EL (cell line): Measurements from ENCODE around the gene MAS1L.
"Not testable (repeated sequence)": the region's sequence is repeated elsewhere in the genome, so short reads cannot be mapped to it uniquely, and the experiment has no call there.

ENCODE experiments used
- DNase-seq: peaks from one replicate; pipeline ENCODE4 v3.0.0-alpha.2; 2016

The MAS1L gene

GRCh38 chr6:29478740-29479139 is 9.0 kb downstream of the MAS1L start:
- DNase-seq, result no peak

- DNase-seq, result no peak
These were observed 9.8 kb downstream of the MAS1L start for GRCh38 chr6:29477923-29478450.

DNA sequence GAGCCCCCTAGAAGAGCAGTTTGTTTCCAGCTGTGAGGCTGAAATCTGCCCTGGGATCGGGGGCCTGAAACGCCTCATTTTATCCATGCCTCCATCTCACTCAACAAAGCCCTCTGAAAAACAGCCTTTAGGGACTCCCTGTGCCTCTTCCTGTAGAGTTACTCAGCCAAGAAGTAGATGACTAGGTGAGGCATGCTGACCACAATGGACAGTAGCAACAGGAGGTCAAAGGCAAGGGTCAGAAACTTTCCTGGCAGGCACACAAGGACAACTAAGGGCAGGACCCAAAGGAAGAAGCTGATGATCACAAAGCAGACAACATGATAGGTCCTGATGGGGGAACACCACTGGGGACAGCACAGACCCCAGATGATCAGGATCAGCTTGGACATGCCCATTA is 12.8 kb downstream of the MAS1L start:
- DNase-seq, result peak; percentile 31

DNA sequence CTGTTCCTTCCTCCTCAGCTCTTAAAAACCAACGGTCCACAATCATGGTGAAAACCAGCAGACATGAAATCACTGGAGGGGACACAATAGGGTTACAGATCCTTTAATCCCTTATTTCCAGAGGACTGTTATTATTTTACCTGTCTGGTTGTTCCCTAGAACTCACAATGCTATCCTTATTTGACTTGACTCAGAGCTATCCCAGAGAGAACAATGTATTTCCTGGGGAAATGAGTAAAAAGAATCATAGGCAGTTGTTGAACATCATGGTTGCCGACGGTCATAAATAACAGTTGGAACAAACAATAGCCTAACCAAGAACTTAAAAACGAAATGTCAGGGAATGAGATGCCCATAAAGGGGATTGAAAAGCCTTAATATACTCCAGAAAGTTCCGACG is 21.5 kb downstream of the MAS1L start:
- no peak for DNase-seq

DNA sequence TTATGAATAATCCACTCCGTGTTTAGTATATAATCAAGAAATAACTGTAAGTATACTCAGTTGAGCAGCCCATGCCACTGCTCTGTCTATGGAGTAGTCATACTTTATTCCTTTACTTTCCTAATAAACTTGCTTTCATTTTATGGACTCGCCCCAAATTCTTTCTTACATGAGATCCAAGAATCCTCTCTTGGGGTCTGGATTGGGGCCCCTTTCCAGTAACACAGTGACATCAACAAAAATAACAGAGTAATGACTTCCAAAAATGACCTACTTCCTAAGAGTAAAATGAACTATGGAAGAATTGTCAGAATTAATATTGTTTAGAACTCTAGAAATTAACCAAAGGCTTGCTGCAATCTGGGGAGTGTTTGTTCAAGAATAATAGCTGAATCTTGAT is 22.0 kb downstream of the MAS1L start:
- DNase-seq, result no peak

DNA sequence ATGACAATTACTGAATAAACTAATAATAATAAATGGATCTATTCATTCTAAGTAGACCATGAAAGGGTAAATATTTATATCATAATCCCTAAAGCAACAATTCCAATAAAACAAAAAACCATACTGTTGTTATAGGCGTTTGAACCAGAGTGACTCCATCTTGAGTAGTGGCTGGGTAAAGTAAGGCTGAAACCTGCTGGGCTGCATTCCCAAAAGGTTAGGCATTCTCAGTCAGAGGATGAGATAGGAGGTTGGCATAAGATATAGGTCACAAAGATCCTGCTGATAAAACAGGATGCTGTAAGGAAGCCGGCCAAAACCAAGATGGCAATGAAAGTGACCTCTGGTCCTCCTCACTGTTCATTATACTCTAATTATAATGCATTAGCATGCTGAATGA is 22.5 kb downstream of the MAS1L start:
- DNase-seq, result no peak

- DNase-seq, result no peak
These were observed 25.7 kb downstream of the MAS1L start for GRCh38 chr6:29462022-29462421.

GRCh38 chr6:29461021-29461814 is 26.5 kb downstream of the MAS1L start:
- no peak for DNase-seq

DNA sequence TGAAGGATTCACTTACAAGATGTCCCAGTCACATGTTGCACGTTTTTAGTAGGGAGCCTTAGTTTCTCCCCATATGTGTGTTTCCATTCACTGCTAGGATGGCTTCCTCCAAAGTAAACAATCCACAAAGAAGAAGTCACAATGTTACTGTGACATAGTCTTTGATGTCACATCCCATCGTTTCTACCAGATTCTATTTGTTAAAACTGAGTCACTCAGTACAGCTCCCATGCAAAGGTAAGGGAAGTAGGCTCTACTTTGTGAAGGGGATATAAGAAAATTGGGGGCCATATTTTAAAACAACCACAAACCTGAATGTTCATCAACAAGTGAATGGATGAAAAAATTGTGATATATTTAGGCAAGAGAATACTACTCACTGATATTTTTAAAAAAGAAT is 30.8 kb downstream of the MAS1L start, which contains the start of the genes OR11A1 and OR2H1:
OR11A1 (minus strand) TSS at position 101 of the 400 bp plus-strand sequence. CDS start 29,430 bp downstream, outside the sequence.
OR2H1 (plus strand) TSS at position 185 of the 400 bp plus-strand sequence. CDS start 4,615 bp downstream, outside the sequence.
- DNase-seq, result no peak

DNA sequence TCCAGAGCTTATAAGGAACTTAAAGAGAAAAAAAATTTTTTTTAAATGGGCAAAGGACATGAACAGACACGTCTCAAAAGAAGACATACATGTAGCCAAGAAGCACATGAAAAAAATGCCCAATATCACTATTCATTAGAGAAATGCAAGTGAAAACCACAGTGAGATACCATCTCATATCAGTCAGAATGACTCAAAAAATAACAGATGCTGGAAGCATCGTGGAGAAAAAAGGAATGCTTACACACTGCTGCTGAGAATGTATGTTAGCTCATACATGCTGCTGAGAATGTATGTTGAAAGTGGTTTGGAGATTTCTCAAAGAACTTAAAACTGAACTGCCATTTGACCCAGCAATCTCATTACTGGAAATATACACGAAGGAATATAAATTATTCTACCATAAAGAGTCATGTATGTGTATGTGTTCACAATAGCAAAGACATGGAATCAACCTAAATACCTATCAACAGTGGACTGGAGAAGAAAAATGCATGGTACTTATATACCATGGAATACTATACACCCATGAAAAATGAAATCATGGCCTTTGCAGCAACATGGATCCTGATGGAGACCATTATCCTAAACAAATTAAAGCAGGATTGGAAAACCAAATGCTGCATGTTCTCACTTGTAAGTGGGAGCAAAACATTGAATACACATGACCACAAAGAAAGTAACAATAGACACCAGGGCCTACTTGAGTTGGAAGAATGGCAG is 36.1 kb downstream of the MAS1L start:
- DNase-seq, result peak; percentile 91

GRCh38 chr6:29447670-29448069 is 40.1 kb downstream of the MAS1L start:
- peak; percentile 91 for DNase-seq

GRCh38 chr6:29444031-29444430 is 43.7 kb downstream of the MAS1L start:
- DNase-seq, result not testable (repeated sequence)

DNA sequence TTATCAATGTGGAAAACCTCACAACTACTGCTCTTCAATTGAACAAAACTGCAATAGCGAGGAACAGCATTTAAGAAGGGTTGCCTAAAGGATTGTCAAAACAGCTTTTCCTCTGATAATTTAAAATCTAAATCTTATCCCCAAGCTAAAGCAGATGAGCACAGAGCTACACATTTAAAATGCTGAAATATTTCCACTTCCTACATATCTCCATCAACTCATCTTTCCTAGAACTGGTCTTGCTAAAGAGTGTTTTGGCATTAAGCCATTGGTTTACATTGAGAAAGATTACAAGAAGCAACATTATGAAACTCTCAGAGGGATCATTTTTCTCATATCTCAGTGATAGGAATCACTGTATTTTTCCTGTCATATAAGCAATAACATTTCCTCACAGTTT is 45.0 kb downstream of the MAS1L start:
- DNase-seq, result no peak

DNA sequence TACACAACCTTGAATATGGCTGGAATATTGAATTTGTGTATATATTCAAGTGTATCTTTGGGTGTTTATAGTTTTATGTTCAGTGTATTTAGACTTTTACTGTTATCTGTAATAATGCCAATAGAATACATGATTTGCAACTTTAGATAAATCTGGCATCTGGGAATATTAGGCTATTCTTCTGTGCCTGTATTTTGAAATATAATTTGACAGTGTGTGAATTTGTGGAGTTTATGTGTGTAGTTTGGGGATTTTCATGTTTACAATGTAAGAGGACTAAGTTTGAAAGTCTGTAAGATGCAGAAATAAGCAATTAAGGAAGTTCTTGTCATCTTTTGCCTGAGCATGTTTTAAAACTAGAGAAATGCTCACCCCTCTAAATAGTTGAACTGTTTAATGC is 48.8 kb downstream of the MAS1L start, which contains the start of gene OR10C1:
OR10C1 (plus strand) TSS at position 301 of the 400 bp plus-strand sequence. CDS start 710 bp downstream, outside the sequence.
- DNase-seq, result no peak

GRCh38 chr6:29436730-29437129 is 51.0 kb downstream of the MAS1L start:
- not testable (repeated sequence) for DNase-seq
